Cortex of kidney (tissue), 1 donor: Measurements from ENCODE around the gene SNAPC2.

Source experiments
- DNase-seq: peaks from one replicate; lab custom pipeline; 2025; lab: John Stamatoyannopoulos, UW

SNAPC2 gene

GRCh38 chr19:7919610-7920518 lies at the start of gene SNAPC2:
Gene SNAPC2 (plus strand): TSS chr19:7920338. CDS start chr19:7920367, 29 bp downstream.
- no peak for DNase-seq

- no peak for DNase-seq
Observed at GRCh38 chr19:7870571-7871436, 49.3 kb upstream of the SNAPC2 start.

- no peak for DNase-seq
Observed at GRCh38 chr19:7871437-7872305, 48.5 kb upstream of the SNAPC2 start.

- no peak for DNase-seq
Observed at GRCh38 chr19:7872306-7873204, 47.6 kb upstream of the SNAPC2 start.

GRCh38 chr19:7873304-7874075 lies 46.6 kb upstream of the SNAPC2 start:
- DNase-seq, result no peak

- no peak for DNase-seq
Observed at GRCh38 chr19:7874076-7874896, 45.9 kb upstream of the SNAPC2 start, which contains the start of gene PRR36. Gene PRR36 (minus strand): TSS chr19:7874390. CDS start chr19:7873689, 701 bp downstream.

GRCh38 chr19:7874897-7875273 lies 45.3 kb upstream of the SNAPC2 start:
- no peak for DNase-seq

GRCh38 chr19:7877249-7877836 lies 42.8 kb upstream of the SNAPC2 start:
- no peak for DNase-seq

- no peak for DNase-seq
Observed at GRCh38 chr19:7879111-7879807, 40.9 kb upstream of the SNAPC2 start.

- DNase-seq, result no peak
Observed at GRCh38 chr19:7879836-7880235, 40.3 kb upstream of the SNAPC2 start.

GRCh38 chr19:7881910-7882309 lies 38.2 kb upstream of the SNAPC2 start:
- no peak for DNase-seq

- no peak for DNase-seq
Observed at GRCh38 chr19:7883105-7883504, 37.0 kb upstream of the SNAPC2 start.

- no peak for DNase-seq
Observed at GRCh38 chr19:7883796-7884570, 36.2 kb upstream of the SNAPC2 start.

- no peak for DNase-seq
Observed at GRCh38 chr19:7885818-7886217, 34.3 kb upstream of the SNAPC2 start.

GRCh38 chr19:7887408-7888144 lies 32.6 kb upstream of the SNAPC2 start:
- DNase-seq, result no peak

- no peak for DNase-seq
Observed at GRCh38 chr19:7888145-7888825, 31.9 kb upstream of the SNAPC2 start, which contains the start of gene LRRC8E. Gene LRRC8E (plus strand): TSS chr19:7888510. CDS start chr19:7895604, 7,094 bp downstream.
